Stomach (tissue), 4 donors: ENCODE measurements around the gene EEF2.

Experiments
- EP300 ChIP-seq: sonication (generic); formaldehyde crosslinking; IDR thresholded peaks from one replicate; pipeline ENCODE4 v1.6.1; 2017; ENCODE audit warnings: antibody characterized with exemption
- POLR2A ChIP-seq, 4 donors: fragments of 450-650 bp; IDR thresholded peaks; one replicate each; pipeline ENCODE4 v1.6.1; 2016; ENCODE audit warnings: antibody characterized with exemption in 4 of 4, control low read depth in 2 of 4, mild to moderate bottlenecking in 1 of 4, moderate library complexity in 1 of 4
- POLR2AphosphoS5 ChIP-seq, 3 donors: sonication (generic); formaldehyde crosslinking; IDR thresholded peaks; one replicate each; pipeline ENCODE4 v1.6.1; 2016; ENCODE audit warnings: antibody characterized with exemption in 3 of 3
- TF ChIP-seq, protein P1 (sequence below), 7 experiments: fragments of 450-650 bp in 4 of 7; fragments of 200-600 bp in 3 of 7; sonication (generic) in 3 of 7; IDR thresholded peaks; one replicate each; pipeline ENCODE4 v1.5.1; 2016 to 2019; ENCODE audit warnings: antibody characterized with exemption in 7 of 7, control low read depth in 2 of 7, mild to moderate bottlenecking in 1 of 7

DNA sequence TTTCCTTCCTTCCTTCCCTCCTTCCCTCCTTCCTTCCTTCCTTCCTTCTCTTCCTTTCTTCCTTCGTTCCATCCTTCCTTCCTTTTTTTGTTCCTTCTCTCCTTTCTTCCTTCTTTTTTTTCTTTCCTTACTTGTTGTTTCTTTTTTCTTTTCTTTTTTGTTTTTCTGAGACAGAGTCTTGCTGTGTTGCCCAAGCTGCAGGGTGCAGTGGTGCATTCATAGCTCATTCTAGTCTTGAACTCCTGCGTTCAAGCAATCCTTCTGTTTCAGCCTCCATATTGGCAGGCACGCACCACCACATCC is 5.5 kb upstream of the EEF2 start:
- no peak for TF ChIP-seq POLR2A (IDR thresholded peaks at IDR 0.05)
- TF ChIP-seq, protein P1, sequence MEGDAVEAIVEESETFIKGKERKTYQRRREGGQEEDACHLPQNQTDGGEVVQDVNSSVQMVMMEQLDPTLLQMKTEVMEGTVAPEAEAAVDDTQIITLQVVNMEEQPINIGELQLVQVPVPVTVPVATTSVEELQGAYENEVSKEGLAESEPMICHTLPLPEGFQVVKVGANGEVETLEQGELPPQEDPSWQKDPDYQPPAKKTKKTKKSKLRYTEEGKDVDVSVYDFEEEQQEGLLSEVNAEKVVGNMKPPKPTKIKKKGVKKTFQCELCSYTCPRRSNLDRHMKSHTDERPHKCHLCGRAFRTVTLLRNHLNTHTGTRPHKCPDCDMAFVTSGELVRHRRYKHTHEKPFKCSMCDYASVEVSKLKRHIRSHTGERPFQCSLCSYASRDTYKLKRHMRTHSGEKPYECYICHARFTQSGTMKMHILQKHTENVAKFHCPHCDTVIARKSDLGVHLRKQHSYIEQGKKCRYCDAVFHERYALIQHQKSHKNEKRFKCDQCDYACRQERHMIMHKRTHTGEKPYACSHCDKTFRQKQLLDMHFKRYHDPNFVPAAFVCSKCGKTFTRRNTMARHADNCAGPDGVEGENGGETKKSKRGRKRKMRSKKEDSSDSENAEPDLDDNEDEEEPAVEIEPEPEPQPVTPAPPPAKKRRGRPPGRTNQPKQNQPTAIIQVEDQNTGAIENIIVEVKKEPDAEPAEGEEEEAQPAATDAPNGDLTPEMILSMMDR (IDR thresholded peaks at IDR 0.05), result no peak
- TF ChIP-seq POLR2AphosphoS5 (IDR thresholded peaks at IDR 0.05), result no peak
- no peak for TF ChIP-seq EP300
